Esophagus muscularis mucosa (tissue), 4 donors: Measurements from ENCODE around the gene PARVB.

Experiments used
- CTCF ChIP-seq, 3 experiments: fragments of 200-600 bp in 2 of 3; fragments of 450-650 bp in 1 of 3; sonication (generic) in 2 of 3; IDR thresholded peaks; one replicate each; pipeline ENCODE4 v1.5.1; 2017 to 2019; ENCODE audit warnings: antibody characterized with exemption in 3 of 3, mild to moderate bottlenecking in 2 of 3, moderate library complexity in 1 of 3
- EP300 ChIP-seq: sonication (generic); formaldehyde crosslinking; IDR thresholded peaks from one replicate; pipeline ENCODE4 v1.6.1; 2017; ENCODE audit warnings: antibody characterized with exemption
- POLR2A ChIP-seq: fragments of 450-650 bp; IDR thresholded peaks from one replicate; pipeline ENCODE4 v1.6.1; 2017; ENCODE audit warnings: antibody characterized with exemption, moderate library complexity, mild to moderate bottlenecking, low read depth
- POLR2AphosphoS5 ChIP-seq, 2 donors: sonication (generic); formaldehyde crosslinking; IDR thresholded peaks; one replicate each; pipeline ENCODE4 v1.6.1; 2017; ENCODE audit warnings: antibody characterized with exemption in 2 of 2

GRCh38 chr22:44029069-44029468 is 5.0 kb downstream of the PARVB start:
- TF ChIP-seq CTCF (IDR thresholded peaks at IDR 0.05) (no peak), POLR2A (no peak), EP300 (no peak), POLR2AphosphoS5 (IDR thresholded peaks at IDR 0.05) (no peak)
